Measurements from ENCODE around the gene KCNJ16. TPM values are rescaled to one million over a fixed set of nuclear protein-coding genes. Genes with fewer than 3 reads are reported as not detected.

The KCNJ16 gene
- total and polyA plus RNA-seq, 9 of the 15 experiments (the other 6 are each of a cell fraction or from before 2014, with no cell fraction given) = 0.01 to 0.75 (median 0.07) TPM; not detected in 4

DNA sequence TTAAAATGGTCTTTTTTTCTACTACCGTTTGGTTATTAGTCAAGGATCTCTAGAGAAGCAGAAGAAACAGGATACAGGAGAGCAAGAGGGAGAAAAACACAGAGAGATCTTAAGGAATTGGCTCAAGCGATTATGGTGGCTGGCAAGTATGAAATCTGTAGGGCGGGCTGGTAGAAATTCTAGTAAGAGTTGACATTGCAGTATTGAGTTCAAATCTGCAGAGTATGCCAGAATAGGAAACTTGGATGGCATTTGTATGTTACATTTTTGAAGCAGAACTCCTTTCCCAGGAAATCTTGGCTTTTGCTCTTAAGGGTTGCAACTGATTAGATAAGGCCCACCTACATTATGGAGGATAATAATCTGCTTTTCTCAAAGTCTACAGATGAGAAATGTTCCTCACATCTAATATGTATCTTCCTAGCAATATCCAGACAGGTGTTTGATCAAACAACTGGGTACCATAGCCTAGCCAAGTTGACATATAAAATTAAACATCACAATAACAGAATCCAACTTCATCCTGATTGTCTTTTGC is 4.0 kb downstream of the KCNJ16 start:
- no peak for FAIRE-seq

DNA sequence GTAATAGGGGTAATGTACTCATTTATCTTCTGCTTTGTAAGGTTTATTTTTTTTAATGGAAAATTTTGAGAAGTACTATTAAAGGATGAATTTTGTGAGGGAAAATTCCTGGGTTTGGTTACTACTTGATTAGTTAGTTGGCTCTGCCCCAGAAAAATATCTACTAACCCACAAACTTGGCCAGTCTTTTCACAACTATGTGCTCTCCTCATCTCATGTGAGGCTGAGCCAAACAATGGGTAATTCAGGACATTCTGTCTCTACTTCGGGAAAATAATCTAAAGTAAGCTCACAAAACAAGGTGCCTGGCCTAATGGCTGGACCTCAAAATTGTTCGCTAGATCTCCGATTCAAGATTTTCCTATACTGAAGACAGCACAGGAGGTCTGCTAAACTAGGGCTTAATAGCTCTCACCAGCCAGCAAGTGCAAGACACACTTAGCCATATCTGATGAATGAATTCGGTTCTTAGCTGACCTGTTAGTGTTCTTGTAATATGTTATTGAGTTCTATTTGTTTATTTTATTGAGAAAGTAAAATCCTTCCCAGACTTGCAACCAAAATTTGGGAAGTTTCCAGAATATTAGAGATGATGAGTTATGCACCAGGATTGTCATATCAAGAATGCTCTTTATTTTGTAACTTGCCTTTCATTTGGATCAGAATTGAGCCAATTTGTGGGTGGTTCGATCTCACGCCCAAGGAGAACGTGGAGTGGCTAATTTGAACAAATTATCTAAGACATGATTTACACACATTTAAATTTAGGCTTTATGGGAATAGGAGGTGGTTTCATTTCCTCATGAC is 5.7 kb downstream of the KCNJ16 start:
- H3K4me3 ChIP-seq = no peak overlapping the region
- 24% methylated on average over 7 of the region's 7 CpGs for WGBS (ENCODE audit: insufficient coverage, low coverage, missing lambda C conversion rate)
- intact Hi-C loops (cut with micrococcal nuclease) = no loop called here
- no peak overlapping the region for H3K27ac ChIP-seq (ENCODE audit: extremely low read depth, low read depth, low read length)
- H3K9me1 ChIP-seq (ENCODE audit: control insufficient read depth, insufficient read depth, low read length) = no peaks in the 10 kb centered on the region
- no peaks in the 10 kb centered on the region for H4K20me1 ChIP-seq (replicated peaks; ENCODE audit: control insufficient read depth, insufficient read depth, low read length)
- ATAC-seq = no peak
- no peaks in the 10 kb centered on the region for H3K4me1 ChIP-seq (replicated peaks in 1 of 2; ENCODE audit: control insufficient read depth in 2 of 2, insufficient read depth in 2 of 2, low read length in 2 of 2)
- H3K9me3 ChIP-seq (replicated peaks; ENCODE audit: control insufficient read depth, insufficient read depth, low read depth, low read length) = no peaks in the 10 kb centered on the region
- H3K9ac ChIP-seq (ENCODE audit: insufficient read depth in 1 of 2, low read depth in 2 of 2, low read length in 2 of 2) = no peak overlapping the region
- H3K4me2 ChIP-seq (ENCODE audit: insufficient read depth, low read length) = no peak overlapping the region
- no peaks in the 10 kb centered on the region for H3K27me3 ChIP-seq (ENCODE audit: control insufficient read depth in 2 of 2, insufficient read depth in 2 of 2, low read length in 2 of 2)
- BruUV-seq (replicated peaks) = no TSS peak
- in situ Hi-C loops (cut with MboI) = no loop called here
- H3K36me3 ChIP-seq (ENCODE audit: control insufficient read depth, insufficient read depth, low read length) = 0 out of 3 replicates have a peak, but pooled peaks cover 9% of the 10 kb centered on the region
- no peak for DNase-seq (ENCODE audit: extremely low read depth in 1 of 4, low spot score in 3 of 4)
- H2AFZ ChIP-seq (ENCODE audit: low read depth, low read length) = no peak overlapping the region
- 0 out of 3 replicates have a peak, but pooled peaks cover 3% of the 10 kb centered on the region for H3K79me2 ChIP-seq (ENCODE audit: control insufficient read depth, insufficient read depth, low read length)
- FAIRE-seq = no peak
- POLR2A ChIA-PET = interaction anchor here (0.6 to 1.5 kb wide), 2 partner anchors 9 to 1053 kb away, joined by 3 to 4 read pairs; no protein-coding TSS in a partner anchor
- CTCF ChIA-PET (ENCODE audit: low intra/inter-chr PET ratio) = no interaction called here
- TF ChIP-seq ZNF197 (CRISPR knock-in tag; IDR thresholded peaks at IDR 0.05; ENCODE audit: low read depth) = no peak
- TF ChIP-seq ZNF217 (CRISPR knock-in tag; IDR thresholded peaks at IDR 0.05) = no peak
- TF ChIP-seq, protein P1, sequence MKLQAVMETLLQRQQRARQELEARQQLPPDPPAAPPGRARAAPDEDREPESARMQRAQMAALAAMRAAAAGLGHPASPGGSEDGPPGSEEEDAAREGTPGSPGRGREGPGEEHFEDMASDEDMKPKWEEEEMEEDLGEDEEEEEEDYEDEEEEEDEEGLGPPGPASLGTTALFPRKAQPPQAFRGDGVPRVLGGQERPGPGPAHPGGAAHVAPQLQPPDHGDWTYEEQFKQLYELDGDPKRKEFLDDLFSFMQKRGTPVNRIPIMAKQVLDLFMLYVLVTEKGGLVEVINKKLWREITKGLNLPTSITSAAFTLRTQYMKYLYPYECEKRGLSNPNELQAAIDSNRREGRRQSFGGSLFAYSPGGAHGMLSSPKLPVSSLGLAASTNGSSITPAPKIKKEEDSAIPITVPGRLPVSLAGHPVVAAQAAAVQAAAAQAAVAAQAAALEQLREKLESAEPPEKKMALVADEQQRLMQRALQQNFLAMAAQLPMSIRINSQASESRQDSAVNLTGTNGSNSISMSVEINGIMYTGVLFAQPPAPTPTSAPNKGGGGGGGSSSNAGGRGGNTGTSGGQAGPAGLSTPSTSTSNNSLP (IDR thresholded peaks at IDR 0.05; ENCODE audit: borderline replicate concordance, low read depth, low read length) = no peak
- TF ChIP-seq, protein P2, sequence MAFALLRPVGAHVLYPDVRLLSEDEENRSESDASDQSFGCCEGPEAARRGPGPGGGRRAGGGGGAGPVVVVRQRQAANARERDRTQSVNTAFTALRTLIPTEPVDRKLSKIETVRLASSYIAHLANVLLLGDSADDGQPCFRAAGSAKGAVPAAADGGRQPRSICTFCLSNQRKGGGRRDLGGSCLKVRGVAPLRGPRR (CRISPR knock-in tag; IDR thresholded peaks at IDR 0.05) = no peak
- TF ChIP-seq RUNX1 (IDR thresholded peaks at IDR 0.05; ENCODE audit: low read depth) = no peak
- TF ChIP-seq SMC3 (conservative IDR thresholded peaks at IDR 0.05; ENCODE audit: insufficient read depth, low read depth, low read length) = no peak
- no peak for TF ChIP-seq RCOR1 (IDR thresholded peaks at IDR 0.05; ENCODE audit: borderline replicate concordance in 1 of 2, low read depth in 2 of 2, low read length in 2 of 2)
- no peak for TF ChIP-seq PHF20 (IDR thresholded peaks at IDR 0.05; ENCODE audit: partially characterized antibody)
- no peak for TF ChIP-seq STAG1 (CRISPR knock-in tag; IDR thresholded peaks at IDR 0.05; ENCODE audit: borderline replicate concordance)

More for the DNA sequence above, 4.0 kb downstream of the KCNJ16 start:
- no peaks in the 10 kb centered on the region for H3K27me3 ChIP-seq (ENCODE audit: control insufficient read depth in 2 of 2, insufficient read depth in 2 of 2, low read length in 2 of 2)
- DNase-seq (ENCODE audit: extremely low read depth in 1 of 4, low spot score in 3 of 4) (no peak), ATAC-seq (no peak)
- intact Hi-C loops (cut with micrococcal nuclease) (no loop called here), in situ Hi-C loops (cut with MboI) (no loop called here)
- H3K4me2 ChIP-seq (ENCODE audit: insufficient read depth, low read length) = no peak overlapping the region
- H3K4me3 ChIP-seq = no peak overlapping the region
- TF ChIP-seq C11orf30 (IDR thresholded peaks at IDR 0.05; ENCODE audit: low read depth) (peak; percentile 9; the same call in 1 of the 2 replicates), ZNF134 (CRISPR knock-in tag; conservative IDR thresholded peaks at IDR 0.05) (peak; percentile 94), ZNF316 (IDR thresholded peaks at IDR 0.05) (0 out of 2 replicates have a peak, but pooled peaks have one; percentile 9), ZNF561 (CRISPR knock-in tag; conservative IDR thresholded peaks at IDR 0.05) (no peak), MAFK (IDR thresholded peaks at IDR 0.05; ENCODE audit: low read length) (peak; percentile 24; the same call in 1 of the 2 replicates), RBM25 (IDR thresholded peaks at IDR 0.05; ENCODE audit: low read depth, low read length, severe bottlenecking) (peak; percentile 23)
- CTCF ChIA-PET (ENCODE audit: low intra/inter-chr PET ratio) = no interaction called here
- 0 out of 2 replicates have a peak, but pooled peaks cover 3% of the 10 kb centered on the region for H4K20me1 ChIP-seq (replicated peaks; ENCODE audit: control insufficient read depth, insufficient read depth, low read length)
- no TSS peak for BruUV-seq (replicated peaks)
- H3K9me3 ChIP-seq (replicated peaks; ENCODE audit: control insufficient read depth, insufficient read depth, low read depth, low read length) = no peaks in the 10 kb centered on the region
- no peaks in the 10 kb centered on the region; the same call in 2 of the 3 replicates for H3K36me3 ChIP-seq (ENCODE audit: control insufficient read depth, insufficient read depth, low read length)
- H3K4me1 ChIP-seq (replicated peaks in 1 of 2; ENCODE audit: control insufficient read depth in 2 of 2, insufficient read depth in 2 of 2, low read length in 2 of 2) = no peaks in the 10 kb centered on the region; a peak in 1 of 5 replicates
- no peak overlapping the region for H3K27ac ChIP-seq (ENCODE audit: extremely low read depth, low read depth, low read length)
- no peaks in the 10 kb centered on the region for H3K9me1 ChIP-seq (ENCODE audit: control insufficient read depth, insufficient read depth, low read length)
- POLR2A ChIA-PET = no interaction called here
- 50% methylated on average over 3 of the region's 3 CpGs for WGBS (ENCODE audit: insufficient coverage, low coverage, missing lambda C conversion rate)
- H2AFZ ChIP-seq (ENCODE audit: low read depth, low read length) = no peak overlapping the region
- H3K9ac ChIP-seq (ENCODE audit: insufficient read depth in 1 of 2, low read depth in 2 of 2, low read length in 2 of 2) = no peak overlapping the region
- 0 out of 3 replicates have a peak, but pooled peaks cover 3% of the 10 kb centered on the region for H3K79me2 ChIP-seq (ENCODE audit: control insufficient read depth, insufficient read depth, low read length)
